GM21825 (cell line): ENCODE data around the gene PCGF5.
"Not testable (repeated sequence)": the region's sequence is repeated elsewhere in the genome, so short reads cannot be mapped to it uniquely, and the experiment has no call there.

Source experiments
- ATAC-seq: cut with Tn5 transposase; IDR thresholded peaks from one replicate; pipeline ENCODE4 v1.9.1; 2021; ENCODE audit warnings: mild to moderate bottlenecking, moderate library complexity; ENCODE audit not compliant: unreplicated experiment

Gene PCGF5

GRCh38 chr10:91271886-91272285 is 51.4 kb downstream of the PCGF5 start:
- ATAC-seq: no peak

- ATAC-seq: no peak
These were observed 64.1 kb downstream of the PCGF5 start for GRCh38 chr10:91284486-91285090.

GRCh38 chr10:91286572-91286971 is 66.1 kb downstream of the PCGF5 start:
- ATAC-seq: no peak

- no peak for ATAC-seq
These were observed 66.8 kb downstream of the PCGF5 start for GRCh38 chr10:91287276-91287675.

GRCh38 chr10:91287912-91288311 is 67.4 kb downstream of the PCGF5 start:
- ATAC-seq: no peak

GRCh38 chr10:91289305-91289704 is 68.8 kb downstream of the PCGF5 start:
- no peak for ATAC-seq

GRCh38 chr10:91290607-91291006 is 70.1 kb downstream of the PCGF5 start:
- no peak for ATAC-seq

GRCh38 chr10:91294134-91294906 is 73.9 kb downstream of the PCGF5 start:
- ATAC-seq: no peak

- ATAC-seq: no peak
These were observed 74.9 kb downstream of the PCGF5 start for GRCh38 chr10:91295346-91295745.

- ATAC-seq: no peak
These were observed 76.0 kb downstream of the PCGF5 start for GRCh38 chr10:91296471-91296870.

- peak; percentile 87 for ATAC-seq
These were observed 77.9 kb downstream of the PCGF5 start for GRCh38 chr10:91298224-91298871.

- ATAC-seq: no peak
These were observed 79.6 kb downstream of the PCGF5 start for GRCh38 chr10:91299999-91300575.

- not testable (repeated sequence) for ATAC-seq
These were observed 82.5 kb downstream of the PCGF5 start for GRCh38 chr10:91302946-91303345.

GRCh38 chr10:91305979-91306378 is 85.5 kb downstream of the PCGF5 start:
- not testable (repeated sequence) for ATAC-seq

- ATAC-seq: no peak
These were observed 87.0 kb downstream of the PCGF5 start for GRCh38 chr10:91307489-91307888.

GRCh38 chr10:91309711-91310110 is 89.2 kb downstream of the PCGF5 start:
- no peak for ATAC-seq

GRCh38 chr10:91311601-91312381 is 91.3 kb downstream of the PCGF5 start:
- no peak for ATAC-seq

GRCh38 chr10:91312382-91312733 is 91.9 kb downstream of the PCGF5 start:
- no peak for ATAC-seq

GRCh38 chr10:91313796-91314485 is 93.5 kb downstream of the PCGF5 start:
- ATAC-seq: no peak

GRCh38 chr10:91316486-91316885 is 96.0 kb downstream of the PCGF5 start:
- ATAC-seq: no peak
